Mammary epithelial cell (primary cell): ENCODE results near the gene STK39.

ENCODE experiments used
- EZH2 ChIP-seq: IDR thresholded peaks from 2 replicates; pipeline ENCODE4 v1.6.1; 2012; ENCODE audit warnings: low read length, inconsistent platforms, borderline replicate concordance
- TF ChIP-seq, protein P1 (sequence below), 2 donors: IDR thresholded peaks in 1 of 2; conservative IDR thresholded peaks in 1 of 2; 2 replicates each; pipeline ENCODE4 v1.5.1; 2011 to 2012; ENCODE audit warnings: inconsistent platforms in 2 of 2, low read length in 2 of 2, mild to moderate bottlenecking in 2 of 2, control low read depth in 1 of 2, low read depth in 1 of 2; ENCODE audit not compliant: insufficient read depth in 1 of 2; ENCODE audit errors: extremely low read depth in 1 of 2

GRCh38 chr2:168003876-168004275 lies 243.5 kb downstream of the STK39 start:
- TF ChIP-seq, protein P1, sequence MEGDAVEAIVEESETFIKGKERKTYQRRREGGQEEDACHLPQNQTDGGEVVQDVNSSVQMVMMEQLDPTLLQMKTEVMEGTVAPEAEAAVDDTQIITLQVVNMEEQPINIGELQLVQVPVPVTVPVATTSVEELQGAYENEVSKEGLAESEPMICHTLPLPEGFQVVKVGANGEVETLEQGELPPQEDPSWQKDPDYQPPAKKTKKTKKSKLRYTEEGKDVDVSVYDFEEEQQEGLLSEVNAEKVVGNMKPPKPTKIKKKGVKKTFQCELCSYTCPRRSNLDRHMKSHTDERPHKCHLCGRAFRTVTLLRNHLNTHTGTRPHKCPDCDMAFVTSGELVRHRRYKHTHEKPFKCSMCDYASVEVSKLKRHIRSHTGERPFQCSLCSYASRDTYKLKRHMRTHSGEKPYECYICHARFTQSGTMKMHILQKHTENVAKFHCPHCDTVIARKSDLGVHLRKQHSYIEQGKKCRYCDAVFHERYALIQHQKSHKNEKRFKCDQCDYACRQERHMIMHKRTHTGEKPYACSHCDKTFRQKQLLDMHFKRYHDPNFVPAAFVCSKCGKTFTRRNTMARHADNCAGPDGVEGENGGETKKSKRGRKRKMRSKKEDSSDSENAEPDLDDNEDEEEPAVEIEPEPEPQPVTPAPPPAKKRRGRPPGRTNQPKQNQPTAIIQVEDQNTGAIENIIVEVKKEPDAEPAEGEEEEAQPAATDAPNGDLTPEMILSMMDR (conservative IDR thresholded peaks at IDR 0.05 in 1 of 2, IDR thresholded peaks at IDR 0.05 in 1 of 2; ENCODE audit: extremely low read depth in 1 of 2, insufficient read depth in 1 of 2, low read depth in 1 of 2, low read length in 2 of 2), result no peak
- no peak for TF ChIP-seq EZH2
